GM21576 (cell line): ENCODE data around the gene AZGP1.
"Not testable (repeated sequence)": the region's sequence is repeated elsewhere in the genome, so short reads cannot be mapped to it uniquely, and the experiment has no call there.

Source experiments
- ATAC-seq: cut with Tn5 transposase; IDR thresholded peaks from one replicate; pipeline ENCODE4 v1.9.1; 2021; ENCODE audit warnings: mild to moderate bottlenecking, moderate library complexity; ENCODE audit not compliant: unreplicated experiment

AZGP1 gene

DNA sequence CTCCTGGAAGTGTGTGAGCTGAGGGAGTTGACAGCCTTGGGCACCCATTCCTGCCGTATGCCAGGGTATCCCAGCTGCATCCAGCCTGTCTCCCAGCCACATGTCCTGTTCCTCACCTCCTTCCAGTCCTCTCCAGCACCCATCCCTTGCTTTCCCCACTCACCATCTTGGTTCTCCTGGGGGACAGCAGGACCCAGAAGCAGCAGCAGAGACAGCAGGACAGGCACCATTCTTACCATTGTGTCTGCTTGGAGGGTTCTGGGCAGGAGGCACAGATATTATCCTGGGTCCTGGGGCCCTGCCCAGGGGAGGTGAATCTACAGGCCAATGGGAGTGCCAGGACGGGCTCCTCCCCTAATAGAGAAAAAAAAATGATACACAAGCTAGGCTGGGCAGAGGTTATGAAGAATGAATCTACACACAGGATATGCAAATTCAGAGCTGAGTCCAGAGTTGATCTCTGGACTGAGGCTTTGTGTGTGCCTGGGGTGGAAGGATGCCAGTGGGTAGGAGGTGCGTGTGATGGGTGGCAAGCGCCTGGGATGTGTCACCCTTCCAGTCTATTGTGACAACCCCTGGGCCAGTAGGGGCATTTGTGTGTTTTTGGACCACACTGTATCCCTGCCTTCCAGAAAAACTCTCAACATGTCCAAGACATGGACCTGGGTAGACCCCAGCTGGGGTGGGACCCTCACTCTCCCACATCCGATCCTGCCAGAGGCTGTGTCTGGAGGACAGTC, at the start of gene AZGP1:
Gene AZGP1, minus strand, starts transcription at position 250 of the 740 bp plus-strand sequence. Its CDS starts 11 bp downstream, at position 239.
- ATAC-seq, result no peak

DNA sequence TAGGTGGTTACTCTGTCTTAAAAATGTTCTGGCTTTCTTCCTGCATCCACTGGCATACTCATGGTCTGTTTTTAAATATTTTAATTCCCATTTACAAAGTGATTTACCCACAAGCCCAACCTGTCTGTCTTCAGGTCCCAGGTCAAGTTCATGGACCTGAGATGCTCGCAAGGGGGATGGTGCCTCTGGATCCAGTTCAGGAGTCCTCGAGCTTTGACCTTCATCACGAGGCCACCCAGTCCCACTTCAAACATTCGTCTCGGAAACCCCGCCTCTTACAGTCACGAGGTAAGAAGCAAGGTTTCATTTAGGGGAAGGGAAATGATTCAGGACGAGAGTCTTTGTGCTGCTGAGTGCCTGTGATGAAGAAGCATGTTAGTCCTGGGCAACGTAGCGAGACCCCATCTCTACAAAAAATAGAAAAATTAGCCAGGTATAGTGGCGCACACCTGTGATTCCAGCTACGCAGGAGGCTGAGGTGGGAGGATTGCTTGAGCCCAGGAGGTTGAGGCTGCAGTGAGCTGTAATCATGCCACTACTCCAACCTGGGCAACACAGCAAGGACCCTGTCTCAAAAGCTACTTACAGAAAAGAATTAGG, 48.3 kb upstream of the AZGP1 start:
- no peak for ATAC-seq

DNA sequence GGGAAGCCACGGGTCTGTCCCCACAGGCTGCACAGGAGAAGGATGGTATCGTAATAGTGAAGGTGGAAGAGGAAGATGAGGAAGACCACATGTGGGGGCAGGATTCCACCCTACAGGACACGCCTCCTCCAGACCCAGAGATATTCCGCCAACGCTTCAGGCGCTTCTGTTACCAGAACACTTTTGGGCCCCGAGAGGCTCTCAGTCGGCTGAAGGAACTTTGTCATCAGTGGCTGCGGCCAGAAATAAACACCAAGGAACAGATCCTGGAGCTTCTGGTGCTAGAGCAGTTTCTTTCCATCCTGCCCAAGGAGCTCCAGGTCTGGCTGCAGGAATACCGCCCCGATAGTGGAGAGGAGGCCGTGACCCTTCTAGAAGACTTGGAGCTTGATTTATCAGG, 47.7 kb upstream of the AZGP1 start:
- no peak for ATAC-seq

DNA sequence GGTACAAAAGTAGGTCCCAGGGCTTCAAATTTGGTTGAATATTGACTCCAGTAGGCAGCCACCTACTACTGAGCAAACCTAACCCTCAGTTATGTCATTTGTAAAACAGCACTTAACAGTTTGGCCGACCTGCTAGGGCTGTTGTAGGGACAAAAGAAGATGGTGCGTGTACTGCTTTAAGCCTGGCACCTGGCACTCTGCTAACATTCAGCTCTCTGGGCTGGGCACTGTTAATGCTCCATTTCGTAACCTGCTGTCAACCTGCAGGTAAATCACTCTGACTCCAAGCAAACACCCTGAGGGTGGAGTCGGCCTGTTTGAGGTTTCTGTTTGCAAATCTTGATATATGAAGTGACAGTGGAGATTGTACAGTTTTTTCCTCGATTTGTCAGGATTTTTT, 46.8 kb upstream of the AZGP1 start:
- ATAC-seq, result no peak

DNA sequence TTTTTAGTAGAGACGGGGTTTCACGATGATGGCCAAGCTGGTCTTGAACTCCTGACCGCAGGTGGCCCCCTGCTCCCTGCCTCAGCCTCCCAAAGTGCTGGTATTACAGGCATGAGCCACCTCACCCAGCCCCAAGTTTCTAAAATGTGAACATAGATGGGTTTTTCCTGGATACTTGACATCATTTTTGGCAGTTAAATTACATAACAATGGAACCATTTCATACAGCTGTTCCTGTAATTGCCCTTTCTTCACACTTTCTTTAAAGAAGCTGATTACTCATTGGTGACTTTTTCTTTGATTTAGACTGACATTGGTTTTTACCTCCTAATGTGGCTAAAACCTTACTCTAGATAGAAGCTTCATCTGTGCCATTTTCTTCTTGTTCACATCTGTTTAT, 45.5 kb upstream of the AZGP1 start:
- ATAC-seq, result no peak

DNA sequence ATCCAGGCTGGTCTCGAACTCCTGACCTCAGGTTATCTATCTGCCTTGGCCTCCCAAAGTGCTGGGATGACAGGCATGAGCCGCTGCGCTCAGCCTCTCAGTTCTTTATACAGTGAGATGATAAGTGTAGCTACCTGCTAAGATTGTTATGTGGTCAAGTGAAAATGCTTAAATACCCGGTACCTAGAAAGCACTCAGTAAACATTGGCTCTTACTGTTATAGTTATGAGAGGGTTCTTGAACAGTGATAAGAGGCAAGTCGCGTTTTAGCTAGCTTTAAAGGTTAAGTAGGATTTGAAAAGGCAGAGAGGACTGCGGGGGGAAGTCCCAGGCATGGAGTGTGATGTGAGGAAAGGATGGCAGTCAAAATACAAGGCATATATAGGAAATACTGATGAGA, 44.1 kb upstream of the AZGP1 start:
- ATAC-seq, result no peak

DNA sequence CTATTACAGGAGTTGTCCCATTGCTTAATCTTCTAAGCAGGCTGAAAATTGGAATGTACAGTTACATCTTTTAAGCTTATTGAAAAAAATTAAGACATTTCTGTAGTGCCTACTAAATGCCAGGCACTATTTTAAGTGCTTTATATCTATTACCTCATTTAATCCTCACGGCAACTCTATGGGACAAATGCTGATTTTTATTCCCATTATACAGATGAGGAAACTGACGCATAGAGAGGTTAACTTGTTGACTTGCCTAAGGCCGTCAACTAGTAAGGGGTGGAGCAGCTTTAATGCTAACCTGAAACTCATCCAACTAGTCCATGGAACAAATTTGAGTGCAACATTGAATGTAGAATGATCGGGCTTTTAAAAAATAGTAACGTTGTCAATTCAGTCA, 42.0 kb upstream of the AZGP1 start:
- ATAC-seq, result no peak

DNA sequence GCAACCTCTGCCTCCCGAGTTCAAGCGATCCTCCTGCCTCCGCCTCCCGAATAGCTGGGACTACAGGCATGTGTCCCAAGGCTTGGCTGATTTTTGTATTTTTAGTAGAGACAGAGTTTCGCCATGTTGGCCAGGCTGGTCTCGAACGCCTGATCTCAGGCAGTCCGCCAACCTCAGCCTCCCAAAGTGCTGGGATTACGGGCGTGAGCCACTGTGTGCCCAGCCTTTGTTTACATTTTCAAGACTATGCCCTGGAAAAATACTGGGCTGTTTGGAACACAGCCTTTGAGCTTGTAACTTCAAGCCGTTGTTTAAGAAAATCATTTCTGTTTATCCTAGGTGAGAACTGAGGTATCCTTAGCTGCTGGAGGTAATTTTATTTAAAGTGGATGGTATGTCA, 41.5 kb upstream of the AZGP1 start:
- no peak for ATAC-seq

DNA sequence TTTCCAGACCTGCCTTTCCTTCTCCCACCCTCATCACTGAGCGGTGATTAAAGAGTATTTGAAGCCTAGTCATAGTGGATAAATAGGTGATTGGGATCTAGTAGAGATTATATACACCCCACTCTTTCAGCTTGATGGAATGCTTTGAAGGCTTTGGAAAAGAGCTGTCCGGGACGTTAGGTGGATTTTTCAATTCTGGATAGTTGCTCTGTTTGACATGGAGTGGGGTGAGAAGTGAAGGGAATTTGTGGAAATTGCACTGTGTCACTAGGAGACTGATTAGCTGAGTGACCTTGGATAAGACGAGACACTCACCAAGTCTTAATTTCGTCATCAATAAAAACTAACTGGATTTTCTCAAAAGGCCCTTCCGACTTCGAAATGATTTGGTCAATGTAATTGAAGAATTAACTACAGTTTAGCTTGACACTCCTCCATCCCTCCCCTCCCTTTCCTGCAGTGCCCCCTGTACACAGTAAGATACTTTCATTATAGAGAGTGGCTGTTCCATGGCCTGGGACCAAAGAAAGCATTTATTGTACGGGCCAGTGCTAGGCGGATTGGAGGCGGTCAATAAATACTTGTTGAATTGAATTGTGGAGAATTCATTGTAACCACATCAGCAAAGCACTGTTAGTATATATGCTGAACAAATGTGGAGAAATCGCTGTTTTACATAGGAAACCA, 40.5 kb upstream of the AZGP1 start:
- ATAC-seq, result no peak

DNA sequence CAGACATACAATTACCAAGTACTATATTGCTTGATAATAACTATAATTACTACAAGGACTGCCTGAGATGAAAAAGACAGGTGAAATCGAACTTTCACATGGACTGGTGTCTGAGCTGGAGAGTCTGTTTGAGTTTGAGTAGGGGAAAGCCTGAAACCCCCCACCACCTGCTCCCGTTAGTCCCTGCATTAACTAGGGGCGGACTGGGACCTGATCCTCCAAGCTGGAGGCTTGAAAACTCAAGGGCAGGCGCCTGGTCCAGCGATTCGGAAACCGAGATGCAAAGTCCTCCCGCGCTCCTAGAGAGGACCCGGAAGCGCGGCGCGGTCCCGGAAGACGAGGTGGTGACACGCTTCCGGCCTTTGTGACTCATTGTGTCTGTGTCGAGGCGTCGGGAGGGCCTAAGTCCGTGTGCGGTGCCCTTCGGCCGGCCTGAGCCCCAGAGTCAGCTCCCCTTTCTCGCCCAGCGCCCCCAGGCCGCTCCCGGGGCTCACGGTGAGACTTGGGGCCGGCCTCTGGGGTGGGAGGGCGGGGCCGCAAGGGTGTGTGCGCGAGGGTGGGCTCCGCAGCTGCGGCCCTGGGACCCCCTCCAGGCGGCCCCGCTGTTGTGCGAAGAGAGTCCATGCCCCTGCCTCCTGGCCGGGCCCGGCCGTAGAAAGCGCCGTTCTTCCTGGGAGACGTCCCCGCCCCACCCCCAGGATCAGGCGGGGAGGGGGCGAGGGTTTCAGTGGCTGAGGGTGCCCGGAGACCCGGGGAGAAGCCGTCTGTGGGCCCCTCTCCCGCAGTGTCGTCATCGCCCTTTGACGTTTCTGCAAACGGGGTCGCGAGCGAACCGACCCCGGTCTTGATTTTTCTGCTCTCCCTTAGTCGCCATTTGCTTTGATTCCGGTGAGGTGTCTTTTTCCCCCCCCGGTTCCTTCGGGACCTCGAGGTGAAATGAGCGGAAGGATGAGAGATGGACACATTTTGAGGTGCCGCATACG, 39.7 kb upstream of the AZGP1 start, which contains the start of gene ZKSCAN1:
Gene ZKSCAN1, plus strand, starts transcription at position 365 of the 983 bp plus-strand sequence. CDS start 7,911 bp downstream, outside the sequence.
- ATAC-seq, result peak; percentile 96

DNA sequence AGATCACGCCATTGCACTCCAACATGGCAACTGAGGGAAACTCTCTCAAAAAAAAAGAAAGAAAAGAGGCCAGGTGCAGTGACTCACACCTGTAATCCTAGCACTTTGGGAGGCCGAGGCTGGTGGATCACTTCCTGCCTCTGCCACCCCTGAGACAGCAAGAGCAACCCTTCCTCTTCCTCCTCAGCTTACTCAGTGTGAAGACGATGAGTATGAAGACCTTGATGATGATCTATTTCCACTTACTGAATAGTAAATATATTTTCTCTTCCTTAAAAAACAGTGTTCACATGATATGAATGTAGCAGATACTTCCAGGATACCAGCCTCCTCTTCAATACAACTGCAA, 37.5 kb upstream of the AZGP1 start:
- ATAC-seq, result no peak

DNA sequence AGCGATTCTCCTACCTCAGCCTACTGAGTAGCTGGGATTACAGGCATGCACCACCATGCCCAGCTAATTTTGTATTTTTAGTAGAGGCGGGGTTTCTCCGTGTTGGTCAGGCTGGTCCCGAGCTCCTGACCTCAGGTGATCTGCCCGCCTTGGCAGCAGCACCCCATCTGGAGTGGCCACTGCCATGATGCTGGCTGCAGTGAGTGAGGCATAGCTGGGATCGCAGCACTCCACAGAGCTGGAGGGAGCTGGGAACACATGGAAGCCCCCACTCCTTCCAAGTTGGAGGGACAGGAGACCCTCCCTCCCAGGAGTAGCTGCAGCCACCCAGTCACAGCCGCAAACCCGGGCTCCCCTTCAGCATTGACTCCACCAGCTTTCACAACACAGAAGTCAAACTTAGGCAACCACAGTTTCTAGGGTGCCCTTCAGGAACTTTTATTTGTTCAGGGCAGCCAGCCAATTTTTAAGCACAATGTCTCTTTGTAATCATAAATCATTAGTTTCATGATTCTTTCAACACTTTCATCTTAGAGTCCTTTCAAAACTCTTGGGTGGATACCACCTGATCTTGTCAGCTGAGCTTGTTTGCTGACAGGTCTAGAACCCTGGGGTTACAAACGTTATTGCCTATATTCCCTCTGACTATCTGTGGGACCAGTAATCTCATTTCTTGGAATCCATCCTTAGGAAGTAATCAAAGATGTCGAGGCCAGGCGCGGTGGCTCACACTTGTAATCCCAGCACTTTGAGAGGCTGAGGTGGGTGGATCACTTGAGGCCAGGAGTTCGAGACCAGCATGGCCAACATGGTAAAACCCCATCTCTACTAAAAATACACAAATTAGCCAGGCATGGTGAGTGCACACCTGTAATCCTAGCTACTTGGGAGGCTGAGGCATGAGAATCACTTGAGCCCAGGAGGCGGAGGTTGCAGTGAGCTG, 36.8 kb upstream of the AZGP1 start:
- not testable (repeated sequence) for ATAC-seq

DNA sequence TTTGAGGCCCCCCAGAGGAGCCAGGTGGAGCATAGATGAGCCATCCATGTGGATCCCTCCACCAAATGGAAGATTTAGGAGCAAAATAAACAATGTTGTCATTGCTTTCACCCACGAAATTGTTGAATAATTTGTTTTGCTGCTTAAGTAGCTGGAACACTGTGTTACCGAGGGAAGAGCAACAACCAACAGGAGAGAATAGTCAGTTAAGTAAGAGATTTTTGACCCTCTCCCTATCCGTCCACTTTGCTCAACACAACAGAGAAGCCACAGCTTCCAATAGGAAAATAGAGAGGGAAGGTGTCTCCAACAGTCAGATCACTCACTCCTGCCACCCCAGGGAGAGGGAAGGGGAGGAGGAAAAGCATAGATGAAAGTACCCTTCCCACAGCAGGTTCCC, 35.7 kb upstream of the AZGP1 start:
- no peak for ATAC-seq

DNA sequence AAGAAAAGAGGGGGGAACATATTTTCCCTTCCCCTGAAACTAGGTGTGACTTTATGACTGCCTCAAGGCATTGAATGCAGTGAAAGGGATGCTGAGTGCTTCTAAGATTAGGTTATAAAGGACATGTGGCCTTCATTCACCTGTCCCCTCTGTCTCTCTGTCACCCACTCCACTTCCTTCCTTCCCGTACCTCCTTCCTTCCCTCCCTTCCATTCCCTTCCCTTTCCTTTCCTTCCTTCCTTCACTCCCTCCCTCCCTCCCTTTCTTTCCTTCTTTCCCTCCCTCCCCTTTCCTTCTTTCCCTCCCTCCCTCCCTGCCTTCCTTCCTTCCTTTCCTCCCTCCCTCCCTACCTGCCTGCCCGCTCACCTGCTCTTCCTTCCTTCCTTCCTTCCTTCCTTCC, 35.1 kb upstream of the AZGP1 start:
- no peak for ATAC-seq

DNA sequence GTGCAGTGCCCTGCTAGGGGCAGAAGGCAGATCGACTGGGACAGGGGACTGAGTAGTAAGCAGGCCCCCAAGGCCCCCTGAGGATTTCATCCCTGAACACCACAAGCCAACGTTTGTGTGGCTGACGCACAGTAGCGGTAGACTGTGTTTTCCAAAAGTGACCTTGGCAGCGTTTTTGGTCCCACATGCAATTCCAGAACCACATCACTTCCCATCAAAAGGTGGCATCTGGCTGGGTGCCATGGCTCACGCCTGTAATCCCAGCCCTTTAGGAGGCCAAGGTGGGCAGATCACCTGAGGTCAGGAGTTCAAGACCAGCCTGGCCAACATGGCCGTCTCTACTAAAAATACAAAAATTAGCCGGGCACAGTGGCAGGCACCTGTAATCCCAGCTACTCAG, 34.1 kb upstream of the AZGP1 start:
- not testable (repeated sequence) for ATAC-seq

DNA sequence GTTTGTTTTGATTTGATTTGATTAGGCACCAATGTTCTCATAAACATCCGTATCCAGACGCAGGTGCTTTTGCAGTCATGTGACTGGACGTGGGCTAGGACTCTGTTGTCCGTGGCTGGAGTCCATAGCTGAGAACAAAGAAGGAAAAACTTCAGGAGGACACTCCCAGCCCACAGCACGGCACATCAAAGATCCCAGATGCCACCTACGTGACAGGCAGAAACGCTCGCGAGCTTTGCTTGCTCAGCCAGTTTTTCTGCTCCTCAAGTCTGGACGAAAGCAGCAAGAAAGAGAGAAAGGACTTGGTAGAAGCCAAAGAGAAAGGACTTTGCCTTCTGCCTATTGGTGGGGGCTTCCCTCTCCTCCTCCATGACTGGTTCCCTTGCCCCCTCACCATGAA, 32.7 kb upstream of the AZGP1 start:
- no peak for ATAC-seq

DNA sequence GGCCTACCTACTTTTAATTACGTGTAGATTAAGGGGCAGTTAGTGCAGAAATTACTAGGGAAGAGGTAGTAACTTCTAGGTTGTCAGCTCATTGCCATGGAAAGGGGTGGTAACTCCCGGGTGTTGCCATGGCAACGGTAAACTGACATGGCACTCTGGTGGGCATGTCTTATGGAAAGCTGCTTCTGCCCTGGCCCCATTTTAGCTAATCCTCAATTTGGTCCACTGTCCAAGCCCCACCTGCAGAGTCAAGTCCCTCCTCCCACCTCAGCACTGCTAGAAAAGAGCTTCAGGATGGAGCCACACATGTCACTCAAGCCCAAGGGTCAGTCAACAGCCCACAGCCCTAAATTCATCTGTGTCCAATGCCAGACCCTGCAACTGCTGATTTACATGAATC, 32.1 kb upstream of the AZGP1 start:
- no peak for ATAC-seq

DNA sequence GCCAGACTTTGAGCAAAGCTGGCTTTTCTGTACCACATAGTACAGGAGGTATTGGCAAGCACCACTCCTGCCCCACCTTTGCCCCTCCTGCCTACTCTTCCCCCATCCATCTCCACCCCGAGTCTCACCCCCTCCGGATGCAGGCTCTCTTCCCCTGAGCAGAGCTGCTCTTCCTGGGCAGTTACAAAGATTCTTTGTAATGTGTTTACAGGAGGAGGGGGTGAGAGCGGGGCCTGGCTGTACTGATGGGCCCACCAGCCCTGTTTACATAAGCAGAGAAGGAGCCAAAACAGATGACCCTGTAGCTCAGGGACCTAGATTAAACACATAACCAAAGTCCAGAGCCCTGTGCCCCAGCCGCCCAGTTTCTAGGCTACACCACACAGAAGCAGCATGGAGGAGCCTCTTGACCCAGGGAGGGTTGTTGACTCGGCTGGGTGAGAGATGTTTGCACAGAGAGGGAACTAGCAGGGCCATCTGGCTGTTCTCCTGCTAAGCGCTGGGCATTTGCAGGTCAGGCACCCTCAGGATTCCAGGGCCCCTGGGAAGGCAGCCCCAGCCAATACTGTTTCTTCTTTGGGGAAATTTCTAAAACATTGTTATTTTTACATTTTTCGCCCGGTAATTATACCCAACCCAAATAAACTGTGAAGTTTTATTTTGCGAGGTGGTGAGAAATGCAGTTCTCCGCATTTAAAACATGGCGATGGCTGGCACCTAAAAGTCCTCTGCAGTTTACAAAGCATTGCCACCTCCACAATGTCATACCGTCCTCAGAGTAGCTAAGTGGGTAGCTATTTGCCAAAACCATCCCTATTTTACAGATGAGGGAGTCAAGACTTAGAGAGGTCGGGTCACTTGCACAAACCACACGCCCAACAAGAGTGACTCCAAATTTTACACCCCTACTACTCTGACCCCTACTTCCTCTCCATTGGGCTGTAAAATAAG, 28.2 kb upstream of the AZGP1 start:
- ATAC-seq, result no peak

DNA sequence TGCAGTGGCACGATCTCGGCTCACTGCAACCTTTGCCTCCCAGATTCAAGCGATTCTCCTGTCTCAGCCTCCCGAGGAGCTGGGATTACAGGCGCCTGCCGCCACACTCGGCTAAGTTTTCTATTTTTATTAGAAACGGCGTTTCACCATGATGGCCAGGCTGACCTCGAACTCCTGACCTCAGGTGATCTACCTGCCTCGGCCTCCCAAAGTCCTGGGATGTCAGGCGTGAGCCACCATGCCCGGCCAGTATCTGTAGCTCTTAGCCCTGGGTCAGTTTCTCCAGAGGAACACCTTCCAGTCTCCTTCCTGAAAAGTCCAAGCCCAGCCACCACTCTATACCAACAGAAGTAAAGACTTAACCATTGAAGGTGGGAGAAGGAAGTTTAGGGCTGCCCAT, 24.4 kb upstream of the AZGP1 start:
- ATAC-seq, result no peak
